ENCODE measurements around the gene JAKMIP1.

JAKMIP1 gene

DNA sequence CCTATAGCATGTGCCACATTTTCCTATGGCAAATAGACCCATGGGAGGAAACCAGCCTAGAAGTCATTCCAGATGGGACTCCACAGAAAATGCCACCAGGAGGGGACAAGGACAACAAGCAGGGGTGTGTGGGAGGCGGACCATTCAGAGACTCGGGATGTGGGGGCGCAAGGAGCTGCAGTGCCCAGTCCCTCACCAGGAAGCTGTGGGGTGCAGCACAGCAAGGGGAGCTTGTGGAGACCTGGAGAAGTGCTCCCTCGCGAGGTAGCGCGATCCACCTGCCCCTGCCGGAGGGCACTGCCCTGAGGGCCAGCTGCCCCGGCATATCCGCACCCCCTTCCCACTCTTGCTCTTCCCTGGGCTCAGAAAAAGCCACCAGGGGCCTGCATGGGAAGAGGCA, 136.7 kb downstream of the JAKMIP1 start:
- Mint-ChIP-seq H3K9me3 (peaks cover 7% of the 10 kb centered on the region), H3K27me3 (no peaks in the 10 kb centered on the region), H3K4me1 (ENCODE audit: low read depth) (no peaks in the 10 kb centered on the region), H3K36me3 (ENCODE audit: low read depth) (peaks cover 13% of the 10 kb centered on the region), H3K4me3 (no peak overlapping the region), H3K27ac (no peak overlapping the region)

DNA sequence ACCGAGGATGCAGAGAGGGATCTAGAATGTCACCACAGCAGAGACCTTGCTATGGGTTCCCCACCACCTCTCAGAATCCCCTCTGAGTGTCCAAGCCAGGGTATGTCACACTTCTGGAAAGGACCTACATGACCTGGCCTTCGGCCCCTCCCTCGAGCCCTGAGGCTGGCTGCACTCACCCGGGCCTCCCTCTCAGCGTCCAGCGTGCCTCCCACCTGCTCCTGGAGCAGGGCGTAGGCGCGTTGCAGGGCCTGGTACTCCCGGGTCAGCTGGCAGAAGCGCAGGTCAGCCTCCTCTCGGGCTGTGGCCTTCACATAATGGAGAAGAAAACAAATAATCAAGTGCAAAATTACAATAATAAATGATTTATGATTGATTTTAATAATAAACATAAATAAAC, 138.2 kb downstream of the JAKMIP1 start:
- no peaks in the 10 kb centered on the region for H3K27me3 Mint-ChIP-seq
- peaks cover 12% of the 10 kb centered on the region for H3K9me3 Mint-ChIP-seq
- H3K4me1 Mint-ChIP-seq (ENCODE audit: low read depth), result no peaks in the 10 kb centered on the region
- H3K4me3 Mint-ChIP-seq, result no peak overlapping the region
- peaks cover 19% of the 10 kb centered on the region for H3K36me3 Mint-ChIP-seq (ENCODE audit: low read depth)
- no peak overlapping the region for H3K27ac Mint-ChIP-seq

DNA sequence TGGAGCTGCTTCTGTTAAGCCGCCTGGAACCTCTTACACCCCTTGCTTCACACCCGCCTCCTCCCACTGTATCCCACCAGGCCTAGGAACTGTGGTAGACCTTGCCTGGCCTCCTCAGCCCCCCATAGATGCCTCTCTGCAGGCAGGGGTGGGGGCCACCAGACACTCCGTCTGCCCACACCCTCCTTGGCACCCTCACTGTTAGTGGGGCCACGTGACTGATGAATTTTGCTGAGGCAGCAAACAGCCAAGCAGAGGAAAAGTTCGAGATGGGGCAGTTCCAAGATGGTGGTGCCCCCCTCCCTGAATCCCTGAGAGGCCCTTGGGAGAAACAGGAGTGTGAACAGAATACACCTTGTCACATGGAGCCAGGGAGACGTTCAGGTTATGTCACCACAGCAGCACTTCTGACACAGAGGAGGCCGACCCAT, 141.0 kb downstream of the JAKMIP1 start:
- Mint-ChIP-seq H3K4me3 (no peak overlapping the region), H3K27ac (no peak overlapping the region), H3K36me3 (ENCODE audit: low read depth) (peaks cover 22% of the 10 kb centered on the region), H3K4me1 (ENCODE audit: low read depth) (no peaks in the 10 kb centered on the region), H3K9me3 (peaks cover 15% of the 10 kb centered on the region), H3K27me3 (no peaks in the 10 kb centered on the region)

DNA sequence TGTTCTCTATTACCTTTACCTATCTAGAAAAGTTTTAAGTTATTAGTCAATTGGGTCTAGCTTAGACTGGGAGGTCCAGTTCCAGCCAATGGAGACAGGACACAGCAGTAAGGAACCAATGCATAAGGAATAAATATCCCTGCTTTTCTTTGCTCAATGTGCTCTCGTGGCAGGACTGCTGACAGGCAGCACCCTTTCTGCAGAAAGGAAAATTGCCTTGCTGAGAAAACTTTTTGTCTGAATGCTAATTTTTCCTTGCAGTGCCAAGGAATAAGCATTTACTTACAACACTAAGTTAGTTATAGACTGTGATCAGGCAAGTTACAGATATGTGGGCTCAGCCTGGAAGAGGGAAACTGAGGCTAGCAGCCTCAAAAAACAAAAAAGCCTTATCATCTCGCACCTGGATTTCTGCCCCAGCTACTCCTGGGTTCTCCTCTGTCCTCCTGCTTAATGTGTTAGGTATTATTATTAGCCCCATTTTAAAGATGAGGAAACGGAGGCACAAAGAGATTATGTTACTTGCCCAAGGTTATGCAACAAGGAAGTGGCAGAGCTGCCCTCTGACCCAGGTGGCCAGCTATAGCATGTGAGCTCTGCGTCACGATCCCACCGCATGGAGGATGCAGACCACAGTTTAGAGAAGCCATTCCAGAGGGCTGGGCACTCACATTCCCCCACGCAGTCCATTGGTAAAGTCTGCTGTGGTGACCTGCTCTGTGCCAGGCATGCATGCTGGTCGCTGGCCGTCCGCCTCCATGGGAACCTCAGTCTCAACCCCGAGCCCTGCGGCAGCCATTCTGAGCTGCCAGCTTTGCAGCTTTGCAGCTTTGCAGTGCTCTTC, 141.6 kb downstream of the JAKMIP1 start:
- Mint-ChIP-seq H3K27me3 (no peaks in the 10 kb centered on the region), H3K9me3 (peaks cover 15% of the 10 kb centered on the region), H3K4me3 (no peak overlapping the region), H3K4me1 (ENCODE audit: low read depth) (no peaks in the 10 kb centered on the region), H3K27ac (no peak overlapping the region), H3K36me3 (ENCODE audit: low read depth) (peaks cover 22% of the 10 kb centered on the region)

DNA sequence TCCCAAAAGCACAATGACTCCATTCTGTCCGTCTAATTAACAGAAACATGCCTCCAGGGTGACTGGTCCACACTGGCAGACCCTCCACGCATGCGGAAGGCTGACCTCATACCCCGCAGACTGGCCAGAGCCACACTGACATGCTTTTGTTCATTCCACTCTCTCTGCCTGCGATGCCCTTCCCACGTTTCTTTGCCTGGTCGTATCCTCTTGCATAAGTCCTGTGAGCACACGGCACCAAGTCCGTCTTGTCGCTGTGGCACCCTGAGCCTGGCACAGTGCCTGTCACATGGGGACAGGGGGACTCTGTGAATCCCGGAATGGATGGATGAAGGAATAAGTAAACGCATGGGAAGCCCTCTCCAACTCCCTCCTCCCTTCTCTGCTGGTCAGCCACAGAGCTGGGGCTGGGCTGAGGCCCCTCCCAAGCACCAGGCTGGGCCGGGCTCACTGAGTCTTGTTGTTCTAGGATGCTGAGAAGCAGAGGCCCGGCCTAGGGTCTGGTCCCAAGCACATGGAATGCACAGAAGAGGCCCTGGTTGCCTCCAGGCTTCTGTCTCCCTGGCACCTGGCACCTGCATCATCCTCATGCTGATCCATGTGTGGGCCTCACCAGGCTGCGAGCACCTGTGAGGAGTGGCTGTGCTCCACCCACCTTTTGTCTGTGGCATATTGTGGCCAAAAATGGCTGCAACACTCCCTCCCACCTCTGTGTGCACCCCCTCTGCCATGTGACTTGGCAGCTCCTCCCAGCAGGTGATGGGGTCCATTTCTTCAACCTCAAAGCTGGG, 143.2 kb downstream of the JAKMIP1 start:
- Mint-ChIP-seq H3K36me3 (ENCODE audit: low read depth) (peaks cover 22% of the 10 kb centered on the region), H3K4me3 (no peak overlapping the region), H3K27ac (no peak overlapping the region), H3K27me3 (no peaks in the 10 kb centered on the region), H3K9me3 (peaks cover 15% of the 10 kb centered on the region), H3K4me1 (ENCODE audit: low read depth) (no peaks in the 10 kb centered on the region)

DNA sequence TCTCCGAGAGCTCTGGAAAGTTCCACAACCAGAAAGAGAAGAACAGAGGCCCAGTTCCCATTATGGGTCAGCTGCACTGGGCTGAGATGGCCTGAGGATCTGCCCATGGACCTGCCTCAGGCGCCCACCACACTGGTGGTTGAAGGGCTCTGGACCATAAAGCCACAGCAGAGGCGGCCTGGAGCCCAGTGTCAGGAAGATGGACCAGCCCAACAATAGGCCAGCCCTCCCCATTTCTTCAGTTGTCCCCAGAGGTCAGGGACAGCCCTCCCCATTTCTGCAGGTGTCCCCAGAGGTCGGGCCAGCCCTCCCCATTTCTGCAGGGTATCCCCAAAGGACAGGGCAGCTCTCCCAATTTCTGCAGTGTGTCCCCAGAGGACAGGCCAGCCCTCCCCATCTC, 144.9 kb downstream of the JAKMIP1 start:
- no peaks in the 10 kb centered on the region for H3K27me3 Mint-ChIP-seq
- peaks cover 15% of the 10 kb centered on the region for H3K9me3 Mint-ChIP-seq
- H3K27ac Mint-ChIP-seq, result no peak overlapping the region
- H3K36me3 Mint-ChIP-seq (ENCODE audit: low read depth), result peaks cover 15% of the 10 kb centered on the region
- H3K4me1 Mint-ChIP-seq (ENCODE audit: low read depth), result no peaks in the 10 kb centered on the region
- H3K4me3 Mint-ChIP-seq, result no peak overlapping the region

DNA sequence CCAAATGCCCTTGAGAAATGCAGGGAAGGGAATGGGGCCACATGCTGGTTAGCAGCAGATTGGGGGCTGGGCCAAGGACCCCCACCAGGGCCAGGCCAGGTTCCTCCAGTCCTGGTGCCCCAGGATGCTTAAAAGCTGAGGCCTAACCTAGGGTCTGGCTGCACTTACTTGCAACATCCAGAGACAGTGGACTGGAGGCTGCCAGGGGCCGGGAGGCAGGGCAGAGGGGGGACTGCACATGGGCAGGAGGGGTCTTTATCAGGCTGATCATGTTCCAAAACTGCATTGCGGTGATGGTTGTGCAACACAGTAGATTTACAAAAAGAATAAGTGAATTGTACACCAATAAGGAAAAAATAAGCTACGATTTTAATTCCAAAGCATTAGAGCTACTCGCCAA, 145.3 kb downstream of the JAKMIP1 start:
- H3K27me3 Mint-ChIP-seq, result no peaks in the 10 kb centered on the region
- H3K9me3 Mint-ChIP-seq, result peaks cover 11% of the 10 kb centered on the region
- H3K27ac Mint-ChIP-seq, result no peak overlapping the region
- no peaks in the 10 kb centered on the region for H3K4me1 Mint-ChIP-seq (ENCODE audit: low read depth)
- H3K4me3 Mint-ChIP-seq, result no peak overlapping the region
- H3K36me3 Mint-ChIP-seq (ENCODE audit: low read depth), result peaks cover 11% of the 10 kb centered on the region

DNA sequence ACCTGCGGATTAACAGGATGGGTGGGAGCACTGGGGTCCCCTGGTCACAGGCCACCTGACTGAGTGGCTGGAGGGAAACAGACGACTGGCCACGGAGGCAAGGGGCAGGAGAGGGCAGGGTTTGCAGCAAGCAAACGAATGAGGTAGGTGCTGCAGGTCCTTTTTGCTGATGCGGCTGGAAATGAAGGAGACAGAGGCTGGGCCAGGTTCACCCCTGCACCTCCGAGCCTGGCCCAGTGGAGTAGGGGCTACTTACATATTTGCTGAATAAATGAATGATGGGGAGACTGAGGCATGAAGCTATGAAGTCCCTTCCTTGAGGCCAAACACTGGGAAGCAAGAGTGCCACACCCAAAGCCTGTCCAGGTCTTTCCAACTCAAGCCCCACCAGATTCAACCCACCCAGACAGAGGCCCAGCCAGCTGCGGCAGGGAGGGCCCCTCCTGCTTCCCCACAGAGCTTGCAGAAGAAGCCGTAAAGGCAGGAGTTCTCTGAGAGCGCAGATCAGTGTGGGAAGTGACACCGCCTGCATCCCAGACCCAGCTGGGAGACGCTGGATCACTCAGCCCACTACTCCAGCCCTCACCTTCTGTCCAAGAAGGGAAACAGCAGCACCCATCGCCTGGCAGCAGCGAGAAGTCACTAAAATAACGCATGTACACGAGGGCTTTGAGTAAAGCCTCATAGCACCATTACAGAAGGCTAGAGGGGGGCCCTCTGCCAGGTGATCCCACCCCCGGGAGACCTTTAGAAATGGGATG, 146.0 kb downstream of the JAKMIP1 start:
- H3K27ac Mint-ChIP-seq, result no peak overlapping the region
- peaks cover 9% of the 10 kb centered on the region for H3K9me3 Mint-ChIP-seq
- H3K27me3 Mint-ChIP-seq, result no peaks in the 10 kb centered on the region
- peaks cover 9% of the 10 kb centered on the region for H3K36me3 Mint-ChIP-seq (ENCODE audit: low read depth)
- H3K4me1 Mint-ChIP-seq (ENCODE audit: low read depth), result no peaks in the 10 kb centered on the region
- H3K4me3 Mint-ChIP-seq, result no peak overlapping the region

DNA sequence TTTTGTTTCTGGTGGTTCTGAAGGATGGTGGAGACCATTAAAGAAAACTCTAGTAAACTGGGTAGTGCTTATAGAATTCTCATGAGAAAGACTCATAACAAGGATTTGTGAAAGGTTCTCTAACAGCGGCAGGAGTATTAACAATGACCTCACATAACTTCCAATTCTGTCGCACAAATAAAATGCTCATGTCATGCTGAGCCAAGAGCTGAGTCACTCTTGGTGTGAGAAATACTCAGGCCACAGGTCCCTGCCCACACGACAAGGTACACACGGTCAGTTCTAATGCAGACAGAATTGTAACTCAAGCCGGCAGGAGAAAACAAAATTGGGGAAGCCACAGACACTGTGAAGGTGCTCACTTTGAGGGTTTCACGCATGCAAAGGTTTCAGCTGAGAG, 147.7 kb downstream of the JAKMIP1 start:
- Mint-ChIP-seq H3K36me3 (ENCODE audit: low read depth) (peaks cover 3% of the 10 kb centered on the region), H3K27me3 (no peaks in the 10 kb centered on the region), H3K27ac (no peak overlapping the region), H3K4me3 (no peak overlapping the region), H3K4me1 (ENCODE audit: low read depth) (no peaks in the 10 kb centered on the region), H3K9me3 (peaks cover 3% of the 10 kb centered on the region)

DNA sequence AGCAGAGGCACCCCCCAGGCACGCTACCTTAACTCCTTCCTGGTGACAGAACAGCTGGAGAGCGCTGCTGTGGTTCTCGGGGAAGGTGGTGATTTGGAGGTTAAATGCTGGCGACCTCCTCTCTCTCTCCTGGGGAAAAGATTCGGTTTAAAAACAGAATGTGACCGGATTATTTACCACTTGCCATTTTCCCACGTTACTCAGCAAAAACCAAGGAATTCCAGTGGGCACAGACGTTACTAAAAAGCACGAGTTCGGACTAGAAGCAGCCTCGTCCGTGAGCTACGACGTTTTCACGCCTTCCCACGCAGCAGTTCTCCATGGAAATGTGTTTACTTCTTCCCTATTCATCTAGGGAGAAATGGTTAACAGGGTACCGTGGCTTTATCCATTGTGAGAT, 149.8 kb downstream of the JAKMIP1 start:
- Mint-ChIP-seq H3K9me3 (no peaks in the 10 kb centered on the region), H3K27ac (no peak overlapping the region), H3K4me1 (ENCODE audit: low read depth) (no peaks in the 10 kb centered on the region), H3K36me3 (ENCODE audit: low read depth) (no peaks in the 10 kb centered on the region), H3K4me3 (no peak overlapping the region), H3K27me3 (no peaks in the 10 kb centered on the region)

DNA sequence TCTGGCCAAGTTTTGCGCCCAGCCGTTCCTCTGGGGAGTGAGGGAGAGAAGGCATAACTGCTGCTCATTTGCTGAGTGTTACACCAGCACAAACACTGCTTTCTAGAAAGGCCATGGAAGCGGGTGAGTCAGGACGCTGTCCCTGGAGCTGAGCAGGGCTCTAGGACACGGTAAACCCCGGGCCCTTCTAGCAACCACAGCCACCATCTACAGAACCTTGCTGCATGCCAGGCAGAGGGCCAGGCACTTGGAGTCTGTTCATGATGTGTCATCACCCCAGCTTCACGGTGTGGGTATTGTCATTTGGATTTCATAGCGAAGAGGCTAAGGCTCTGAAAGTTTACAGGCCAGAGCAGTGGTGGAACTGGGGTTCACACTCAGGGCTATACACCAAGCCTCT, 150.4 kb downstream of the JAKMIP1 start:
- no peaks in the 10 kb centered on the region for H3K36me3 Mint-ChIP-seq (ENCODE audit: low read depth)
- no peak overlapping the region for H3K4me3 Mint-ChIP-seq
- H3K4me1 Mint-ChIP-seq (ENCODE audit: low read depth), result no peaks in the 10 kb centered on the region
- peaks cover 3% of the 10 kb centered on the region for H3K27me3 Mint-ChIP-seq
- H3K27ac Mint-ChIP-seq, result no peak overlapping the region
- H3K9me3 Mint-ChIP-seq, result no peaks in the 10 kb centered on the region

DNA sequence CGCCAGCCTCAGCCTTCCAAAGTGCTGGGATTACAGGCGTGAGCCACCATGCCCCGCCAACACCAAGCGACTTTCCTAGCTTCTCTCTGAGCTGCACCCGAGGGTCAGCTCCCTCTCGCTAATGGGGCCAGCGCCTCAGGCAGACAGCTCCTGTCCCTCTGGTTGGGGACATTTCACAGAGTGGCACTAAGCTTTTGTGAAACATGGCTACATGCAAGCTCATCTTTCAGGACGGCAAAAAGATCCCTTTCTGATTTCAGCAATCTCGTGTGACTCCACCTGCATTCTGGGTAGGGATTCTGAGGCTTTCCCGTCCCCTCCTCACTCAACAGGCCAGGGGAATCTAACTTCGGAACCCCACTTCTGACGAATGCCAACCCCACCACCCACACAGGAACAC, 151.1 kb downstream of the JAKMIP1 start:
- Mint-ChIP-seq H3K27me3 (peaks cover 3% of the 10 kb centered on the region), H3K4me1 (ENCODE audit: low read depth) (no peaks in the 10 kb centered on the region), H3K36me3 (ENCODE audit: low read depth) (no peaks in the 10 kb centered on the region), H3K4me3 (no peak overlapping the region), H3K27ac (no peak overlapping the region), H3K9me3 (no peaks in the 10 kb centered on the region)

DNA sequence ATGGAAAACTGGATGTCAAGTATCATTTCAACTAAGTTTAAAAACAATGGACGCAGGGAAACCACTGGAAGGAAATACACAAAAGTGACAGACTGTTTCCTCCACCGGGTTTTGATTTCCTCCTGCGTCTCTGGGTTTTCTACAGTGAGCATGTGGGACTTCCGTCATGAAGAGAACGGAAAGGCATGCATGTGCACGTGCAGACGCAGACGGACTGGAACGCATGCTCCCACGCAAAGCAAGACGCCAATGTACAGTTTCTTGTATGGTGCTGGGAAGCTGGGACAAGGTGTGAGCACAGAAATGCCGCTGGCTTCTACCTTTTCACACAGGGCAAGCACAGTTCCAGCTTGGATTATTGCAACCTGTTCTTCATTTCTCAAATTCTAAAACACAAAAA, 151.8 kb downstream of the JAKMIP1 start:
- Mint-ChIP-seq H3K4me1 (ENCODE audit: low read depth) (no peaks in the 10 kb centered on the region), H3K27me3 (peaks cover 3% of the 10 kb centered on the region), H3K9me3 (no peaks in the 10 kb centered on the region), H3K27ac (no peak overlapping the region), H3K4me3 (no peak overlapping the region), H3K36me3 (ENCODE audit: low read depth) (no peaks in the 10 kb centered on the region)

DNA sequence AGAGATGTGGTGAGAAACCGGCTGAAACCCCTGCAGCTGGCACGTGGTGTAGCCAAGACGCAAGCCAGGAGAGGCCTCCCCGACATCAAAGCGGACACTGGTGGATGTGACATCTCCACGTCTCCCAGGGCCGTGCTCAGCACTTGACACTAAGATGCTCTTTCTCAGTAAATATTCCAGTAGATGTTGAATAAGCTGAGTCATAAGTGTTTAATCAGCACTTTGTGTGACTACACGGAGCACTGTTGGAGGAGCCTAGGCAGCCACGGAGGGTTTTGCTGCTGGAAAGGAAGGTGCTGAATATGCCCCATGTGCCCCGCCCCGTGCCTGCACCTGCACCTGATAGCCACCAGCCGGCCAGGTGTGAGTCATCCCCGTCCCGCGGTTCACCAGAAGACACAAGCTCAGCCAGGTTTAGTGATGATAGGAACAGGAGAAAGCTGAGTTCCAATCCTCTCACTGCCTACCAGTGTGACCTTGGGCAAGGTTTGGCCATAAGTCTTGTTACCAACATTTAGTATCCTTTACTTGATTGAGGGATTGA, 153.1 kb downstream of the JAKMIP1 start:
- H3K27ac Mint-ChIP-seq, result no peak overlapping the region
- H3K36me3 Mint-ChIP-seq (ENCODE audit: low read depth), result no peaks in the 10 kb centered on the region
- H3K4me1 Mint-ChIP-seq (ENCODE audit: low read depth), result no peaks in the 10 kb centered on the region
- H3K27me3 Mint-ChIP-seq, result peaks cover 7% of the 10 kb centered on the region
- H3K4me3 Mint-ChIP-seq, result no peak overlapping the region
- H3K9me3 Mint-ChIP-seq, result no peaks in the 10 kb centered on the region
